LoVo (cell line): ENCODE data around the gene ASB18.

Experiments
- DNase-seq: peaks from one replicate; pipeline ENCODE4 v3.0.0-alpha.2; 2016; ENCODE audit warnings: low spot score

ASB18 gene

DNA sequence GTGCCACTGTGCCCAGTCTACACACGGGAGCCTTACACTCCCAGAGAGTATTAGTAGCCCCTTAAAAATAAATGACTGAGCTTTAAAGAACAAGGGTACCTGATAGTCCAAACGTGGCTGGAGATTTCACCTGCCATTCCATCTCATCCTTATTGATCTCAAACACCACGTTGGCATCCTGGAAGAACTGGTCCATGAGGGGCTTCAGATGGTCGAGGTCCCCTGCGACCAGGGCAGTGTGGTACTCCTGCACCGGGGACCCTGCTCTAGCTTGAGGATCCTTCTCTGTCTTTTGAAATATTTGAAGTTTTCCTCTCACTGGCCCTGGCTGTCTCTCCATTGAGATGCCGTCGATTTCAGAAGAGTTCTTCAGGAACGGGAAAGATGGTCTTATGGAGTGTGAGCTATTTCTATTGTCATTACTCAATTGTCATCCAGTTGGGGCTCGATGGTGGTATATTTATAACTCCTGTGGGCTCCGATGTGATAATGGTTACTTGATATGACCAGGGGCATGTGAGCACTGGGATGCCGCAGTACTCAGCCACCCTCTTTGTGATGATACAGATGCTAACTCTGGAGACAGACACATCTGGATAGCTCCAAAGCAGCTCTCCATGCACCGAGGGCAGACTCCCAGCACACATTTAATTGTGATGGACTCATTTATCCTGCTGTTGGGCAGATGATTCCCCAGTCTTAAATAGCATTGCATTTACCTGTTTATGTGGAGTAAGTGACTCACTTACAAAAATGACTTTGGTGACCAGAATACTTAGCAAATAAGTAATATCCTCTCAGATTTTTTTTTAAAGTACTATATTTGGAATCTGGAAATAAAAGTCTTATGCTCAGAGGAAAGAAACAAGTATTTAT lies 22.8 kb downstream of the ASB18 start:
- DNase-seq: no peak

DNA sequence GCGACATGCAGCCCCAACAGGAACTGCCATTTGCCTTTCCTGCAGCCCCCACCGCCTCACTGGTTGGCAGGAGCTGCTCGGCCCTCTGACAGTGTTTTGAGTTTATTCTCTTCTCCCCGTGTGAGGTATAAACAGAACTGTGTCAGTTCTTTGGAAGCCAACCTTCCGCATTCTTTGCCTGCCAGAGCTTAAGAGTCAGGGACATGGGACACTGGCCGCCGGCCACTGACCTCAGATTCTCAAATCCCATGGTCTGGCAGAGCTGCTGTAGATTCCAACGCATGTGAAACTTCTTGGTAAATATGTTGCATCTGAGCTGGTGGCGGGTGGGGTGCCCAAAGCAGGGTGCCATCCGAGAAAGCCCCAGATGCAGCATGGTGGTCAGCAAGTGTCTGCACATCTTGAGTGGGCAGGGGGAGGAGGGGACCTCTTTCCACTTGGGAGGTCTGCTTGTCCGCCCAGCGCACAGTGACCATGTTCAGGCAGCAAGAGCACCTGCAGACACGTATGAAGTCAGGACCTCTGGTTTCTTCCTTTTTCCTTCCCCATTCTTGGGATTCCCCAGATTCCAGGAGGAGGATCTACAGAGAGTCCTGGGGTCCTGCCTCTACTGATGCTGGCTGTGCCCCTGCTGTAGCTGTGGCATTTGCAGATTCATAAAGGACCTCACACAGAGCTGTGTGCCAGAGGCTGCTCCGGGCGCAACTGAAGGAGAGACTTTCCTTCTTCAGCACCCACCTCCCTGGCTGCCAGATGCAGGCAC lies 23.8 kb downstream of the ASB18 start:
- DNase-seq: peak; percentile 27

DNA sequence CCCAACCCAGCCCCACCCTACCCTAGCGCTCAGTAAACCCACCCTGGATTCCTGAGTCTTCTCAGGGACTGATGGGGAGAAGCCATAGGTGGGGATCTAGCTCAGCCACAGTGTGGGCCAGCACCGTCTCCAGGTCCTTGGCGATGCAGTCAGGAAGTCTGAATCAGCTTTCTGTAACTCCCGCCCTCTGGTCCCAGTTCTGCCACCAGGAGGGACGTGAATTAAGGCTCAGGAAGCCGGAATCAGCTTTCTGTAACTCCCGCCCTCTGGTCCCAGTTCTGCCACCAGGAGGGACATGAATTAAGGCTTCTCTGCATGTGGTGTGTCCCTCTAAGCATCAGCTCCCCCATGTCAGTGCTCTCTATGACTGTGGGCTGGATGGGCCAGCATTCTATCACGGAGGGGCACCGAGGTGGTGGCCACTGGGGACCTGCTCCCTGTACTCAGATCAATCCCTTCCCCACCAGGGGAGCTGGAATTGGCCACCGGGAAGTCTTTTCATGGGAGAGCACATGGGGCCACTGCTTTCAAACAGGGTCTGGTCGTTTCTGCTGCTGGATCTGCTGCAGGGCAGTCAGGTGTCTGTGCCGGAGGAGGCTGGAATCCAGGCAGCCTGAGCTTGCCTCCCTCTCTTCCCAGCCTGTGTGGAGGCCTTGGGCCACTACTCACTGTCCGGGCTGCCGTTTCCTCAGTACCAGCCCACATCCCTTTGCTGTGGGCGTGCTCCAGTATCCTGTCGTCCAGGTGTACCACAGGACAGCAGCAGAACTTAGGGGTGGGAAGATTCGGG lies 24.7 kb downstream of the ASB18 start:
- no peak for DNase-seq

DNA sequence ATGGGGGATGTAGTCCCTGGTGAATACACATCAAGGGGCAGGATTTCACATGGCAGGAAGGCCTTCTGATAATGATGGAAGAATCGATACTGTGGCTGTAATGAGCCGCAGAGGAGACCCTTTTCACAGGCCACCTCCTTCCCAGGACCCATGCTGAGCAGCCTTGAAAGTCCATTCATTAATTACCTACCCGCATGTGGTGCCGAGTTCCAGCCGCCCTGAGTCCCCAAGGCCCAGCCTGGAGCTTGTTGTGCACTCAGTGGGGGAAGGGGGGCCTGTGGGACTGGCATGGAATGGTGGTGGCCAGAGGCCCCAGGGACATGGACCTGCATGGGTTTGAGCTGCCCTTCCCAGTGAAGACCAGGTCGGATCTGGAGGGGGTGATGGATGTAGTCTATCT lies 25.5 kb downstream of the ASB18 start:
- no peak for DNase-seq

DNA sequence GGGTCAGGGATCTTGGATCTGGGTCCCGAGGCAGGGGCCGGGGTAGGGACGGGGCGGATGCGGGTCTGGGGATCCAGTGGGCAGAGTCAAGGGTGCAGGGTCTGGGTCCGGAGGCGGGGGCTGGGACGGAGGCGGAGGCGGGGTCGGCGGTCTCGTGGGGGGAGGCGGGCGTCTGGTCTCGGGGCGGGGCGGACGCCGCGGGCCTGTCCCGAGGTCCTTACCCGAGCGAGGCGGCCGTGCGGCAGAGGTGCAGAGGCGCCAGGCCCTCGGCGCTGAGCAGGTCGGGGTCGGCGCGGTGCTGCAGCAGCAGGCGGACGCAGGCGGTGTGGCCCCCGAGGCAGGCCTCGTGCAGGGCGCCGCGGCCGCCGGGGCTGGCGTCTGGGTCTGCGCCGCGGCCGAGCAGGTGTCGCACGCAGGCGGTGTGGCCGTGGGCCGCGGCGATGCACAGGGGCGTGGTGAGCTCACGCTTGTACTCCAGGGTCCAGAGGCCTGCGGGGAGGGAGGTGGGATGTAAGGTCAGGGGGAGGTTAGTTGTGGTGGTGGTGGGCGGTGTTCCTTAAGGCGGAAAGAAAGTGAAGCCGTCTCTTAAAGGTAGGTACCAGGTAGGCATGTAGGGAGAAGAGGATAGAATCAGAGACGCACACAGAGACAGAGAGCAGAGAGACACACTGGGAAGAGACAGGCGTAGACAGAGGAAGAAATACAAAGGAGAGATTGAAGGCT lies 26.6 kb downstream of the ASB18 start:
- DNase-seq: no peak

DNA sequence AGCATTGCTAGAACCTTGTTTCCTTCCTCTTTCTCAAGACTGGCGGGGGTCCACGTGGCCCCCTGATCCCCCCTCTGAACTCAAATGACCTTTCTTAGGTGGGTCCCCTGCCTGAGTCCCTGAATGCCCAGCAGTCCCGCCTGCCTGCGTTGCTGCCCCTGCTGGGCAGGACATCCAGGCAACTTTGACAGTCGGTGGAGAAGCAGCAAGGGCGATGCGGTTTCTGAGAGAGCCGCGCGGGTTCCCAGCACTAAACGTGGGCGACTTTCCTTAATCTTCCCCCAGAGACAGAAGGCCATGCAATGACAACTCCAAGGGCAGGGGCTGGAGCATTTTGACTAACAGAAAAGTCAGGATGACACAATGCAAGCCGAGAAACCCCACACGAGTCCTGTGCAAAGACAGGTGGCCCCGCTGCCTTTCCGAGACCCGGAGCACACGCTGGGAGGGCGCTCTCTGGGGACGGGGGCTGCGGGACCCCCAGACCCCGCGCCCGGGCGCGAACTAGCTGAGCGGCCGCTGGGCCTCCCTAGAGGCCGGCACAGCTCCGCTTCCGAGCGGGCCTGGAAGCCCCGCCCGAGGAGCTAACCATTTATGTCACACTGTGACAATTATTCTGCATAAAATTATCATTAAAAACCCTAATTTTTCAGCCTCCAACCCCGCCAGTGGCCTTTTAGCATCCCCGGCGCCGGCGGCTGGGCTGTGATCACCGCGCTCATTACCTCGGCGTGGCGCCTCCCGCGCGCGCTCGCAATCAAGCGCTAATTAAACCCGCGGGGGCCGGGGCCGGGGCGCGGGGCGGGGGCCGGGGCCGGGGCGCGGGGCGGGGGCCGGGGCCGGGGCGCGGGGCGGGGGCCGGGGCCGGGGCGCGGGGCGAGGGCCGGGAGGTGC lies 27.4 kb downstream of the ASB18 start:
- DNase-seq: no peak

DNA sequence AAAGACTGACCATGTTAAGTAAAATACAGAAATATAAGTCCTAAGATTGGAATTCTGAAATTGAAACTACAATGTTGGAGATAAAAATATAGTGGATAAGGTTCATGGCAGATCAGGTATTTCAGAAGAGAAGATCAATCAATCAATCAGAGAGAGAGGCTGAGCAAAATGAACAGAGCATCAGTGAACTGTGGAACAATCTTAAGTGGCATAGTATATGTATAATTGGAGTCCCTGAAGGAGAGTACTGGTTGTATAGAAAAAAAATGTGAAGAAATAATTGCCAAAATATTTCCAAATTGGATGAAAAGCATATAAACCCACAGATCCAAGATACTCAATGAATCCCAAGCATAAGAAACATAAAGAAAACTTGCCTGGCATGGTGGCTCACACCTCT lies 35.0 kb downstream of the ASB18 start:
- no peak for DNase-seq

DNA sequence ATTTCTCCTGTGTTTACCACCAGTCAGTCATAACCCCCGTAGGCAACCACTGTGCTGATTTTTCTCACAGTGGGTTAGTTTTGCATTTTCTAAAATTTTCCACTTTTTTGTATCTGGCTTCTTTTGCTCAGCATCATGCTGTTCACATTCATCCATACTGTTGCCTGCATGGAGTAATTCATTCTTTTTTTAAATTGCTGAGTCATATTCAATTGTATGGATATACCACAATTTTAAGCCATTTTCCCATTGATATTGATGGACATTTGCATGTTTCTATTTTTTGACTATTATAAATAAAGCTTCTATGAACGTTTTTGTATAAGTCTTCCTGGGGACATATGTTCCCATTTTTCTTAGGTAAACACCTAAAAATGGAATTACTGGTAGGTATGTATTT lies 40.5 kb downstream of the ASB18 start:
- no peak for DNase-seq

DNA sequence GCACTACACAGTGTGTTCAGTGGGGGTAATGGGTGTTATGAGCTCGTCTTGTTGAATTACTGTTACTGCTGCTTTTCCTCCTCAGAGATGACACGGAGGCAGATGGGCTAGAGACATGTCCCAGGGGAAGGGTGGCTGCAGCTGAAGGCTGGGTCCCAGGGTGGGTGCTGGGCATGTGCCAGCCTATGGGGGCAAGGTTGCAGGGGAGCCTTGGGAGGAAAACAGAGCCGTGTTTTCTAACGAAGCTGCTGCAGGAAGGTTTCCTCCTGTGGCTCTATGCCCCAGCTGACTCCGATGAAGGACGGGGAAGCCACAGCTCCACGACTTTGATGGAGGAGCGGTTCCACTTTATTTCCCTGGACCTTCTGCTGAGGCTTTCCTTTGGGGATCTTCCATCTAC lies 42.4 kb downstream of the ASB18 start:
- no peak for DNase-seq

DNA sequence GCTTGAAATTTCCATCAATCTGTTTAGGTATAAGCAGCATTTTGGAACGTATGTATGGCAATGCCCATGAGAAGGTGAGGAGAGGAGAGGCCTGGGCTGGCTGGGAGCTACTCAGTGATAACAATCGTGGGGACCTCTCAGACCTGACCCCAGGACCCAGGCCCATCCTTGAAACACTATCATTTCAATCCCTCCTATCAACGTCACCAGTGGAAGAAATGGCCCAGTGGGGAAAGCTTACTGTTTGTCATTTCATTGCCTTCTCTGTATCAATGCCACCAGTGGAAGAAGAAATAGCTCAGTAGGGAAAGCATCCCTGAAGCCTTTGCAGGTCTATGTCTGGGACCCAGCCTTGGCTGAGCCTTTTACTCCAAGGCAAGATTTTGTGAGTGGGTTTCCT lies 44.8 kb downstream of the ASB18 start:
- no peak for DNase-seq

DNA sequence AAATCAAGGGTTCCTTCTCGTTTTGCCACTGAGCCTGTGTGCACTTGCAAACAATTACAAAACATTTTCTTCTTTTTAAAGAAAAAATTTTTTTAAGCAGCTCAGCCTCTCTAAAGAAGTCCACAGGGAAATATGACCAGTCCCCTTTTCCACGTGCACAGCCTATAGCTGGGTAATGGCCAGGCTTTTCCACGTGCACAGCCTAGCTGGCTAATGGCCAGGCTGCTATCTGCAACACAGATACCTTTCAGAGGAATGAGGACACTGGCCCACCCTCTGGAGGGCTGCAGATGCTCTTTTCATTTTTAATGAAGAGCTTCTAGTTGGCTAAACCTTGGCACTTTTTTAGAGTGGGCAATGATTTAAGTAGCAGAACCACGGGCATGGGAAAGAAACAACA lies 46.3 kb downstream of the ASB18 start:
- DNase-seq: no peak

DNA sequence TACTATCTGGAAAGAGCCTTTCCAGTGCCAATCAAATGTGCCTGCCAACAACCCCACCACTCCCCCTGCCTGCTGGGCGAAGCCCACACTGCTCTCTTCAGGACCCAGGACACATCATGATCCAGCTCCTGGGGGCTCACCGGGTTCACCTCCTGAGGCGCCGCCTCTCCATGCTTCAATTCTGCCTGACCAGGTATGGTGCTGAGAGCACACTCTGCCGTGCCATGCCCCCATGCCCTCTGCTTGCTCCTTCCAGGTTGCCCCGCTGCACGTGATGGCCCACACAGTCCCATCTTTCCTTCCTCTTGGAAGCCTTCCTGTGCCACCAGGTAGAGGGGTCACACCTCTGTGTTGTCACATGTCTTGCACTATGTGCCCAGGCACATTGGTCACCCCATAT lies 47.5 kb downstream of the ASB18 start:
- DNase-seq: no peak

DNA sequence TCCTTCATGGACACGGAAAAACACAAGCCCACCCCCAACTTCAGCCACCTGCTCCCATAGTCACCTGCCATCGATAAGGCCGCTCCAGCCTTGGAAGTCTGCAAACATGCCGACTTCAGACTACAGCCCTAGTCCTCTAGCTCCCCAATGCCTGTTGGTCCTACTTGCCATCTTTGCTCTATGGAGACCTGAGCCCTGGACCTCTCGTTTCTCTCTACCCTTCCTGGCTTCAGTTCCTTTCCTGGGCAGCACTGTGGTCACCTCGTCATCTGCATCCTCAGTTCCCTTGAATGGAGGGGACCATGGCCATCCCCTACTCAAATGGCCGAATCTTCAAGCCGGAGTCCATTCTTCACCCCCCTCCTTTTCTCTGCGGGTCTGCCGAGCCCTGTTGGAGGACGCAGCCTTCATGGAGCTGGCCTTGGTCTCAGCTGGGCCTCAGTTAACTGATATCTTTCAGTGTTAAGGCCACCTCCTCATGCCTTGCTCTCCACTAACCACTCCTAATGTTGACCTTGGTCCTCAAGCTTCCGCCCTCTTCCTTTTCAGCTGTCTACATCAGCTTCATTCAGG lies 48.4 kb downstream of the ASB18 start:
- DNase-seq: no peak

DNA sequence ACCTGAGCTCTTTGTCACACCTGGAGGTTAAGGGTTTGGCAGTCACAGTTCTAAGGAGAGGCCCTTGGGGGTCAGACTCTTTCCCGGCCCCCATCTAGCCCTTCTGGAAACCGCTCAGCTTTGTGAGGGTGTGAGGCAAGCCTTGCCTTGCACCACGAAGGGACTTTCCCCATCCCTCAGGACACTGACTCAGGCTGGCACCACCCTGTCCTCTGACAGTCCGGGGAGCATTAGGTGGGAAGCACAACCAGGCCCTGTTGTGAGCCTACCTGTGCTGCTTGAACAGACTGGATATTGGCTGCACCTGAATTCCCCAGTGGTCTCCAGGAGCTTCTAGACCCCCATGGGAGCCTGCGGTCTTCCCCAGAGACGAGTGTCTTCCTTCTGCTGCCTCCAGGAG lies 49.0 kb downstream of the ASB18 start:
- DNase-seq: no peak

DNA sequence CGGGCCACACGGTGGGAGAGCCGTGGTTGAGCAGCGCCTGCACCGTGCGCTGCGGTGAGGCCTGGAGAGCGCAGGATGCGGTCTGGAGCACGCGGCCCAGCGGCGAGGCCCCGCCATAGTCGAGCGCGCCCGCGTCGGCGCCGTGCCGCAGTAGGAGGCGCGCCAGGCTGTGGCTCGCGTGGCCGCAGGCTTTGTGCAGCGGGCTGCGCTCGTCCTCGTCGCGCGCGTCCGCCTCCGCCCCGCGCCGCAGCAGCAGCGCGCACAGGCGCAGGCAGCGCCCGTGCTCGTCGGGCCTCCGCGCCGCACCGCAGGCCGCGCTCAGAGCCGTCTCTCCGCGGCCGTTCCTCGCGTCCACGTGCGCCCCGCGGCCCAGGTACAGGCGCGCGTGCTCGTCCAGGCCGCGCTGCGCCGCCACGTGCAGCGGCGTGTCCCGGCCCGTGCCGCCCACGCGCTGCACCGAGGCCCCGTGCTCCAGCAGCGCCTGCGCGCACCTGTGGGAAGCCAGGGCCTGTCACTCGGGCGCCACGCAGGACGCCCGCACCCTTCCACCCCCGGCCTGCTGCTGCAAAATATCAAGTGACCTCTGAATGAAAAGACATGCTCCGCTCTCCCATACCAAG lies 49.7 kb downstream of the ASB18 start:
- no peak for DNase-seq

DNA sequence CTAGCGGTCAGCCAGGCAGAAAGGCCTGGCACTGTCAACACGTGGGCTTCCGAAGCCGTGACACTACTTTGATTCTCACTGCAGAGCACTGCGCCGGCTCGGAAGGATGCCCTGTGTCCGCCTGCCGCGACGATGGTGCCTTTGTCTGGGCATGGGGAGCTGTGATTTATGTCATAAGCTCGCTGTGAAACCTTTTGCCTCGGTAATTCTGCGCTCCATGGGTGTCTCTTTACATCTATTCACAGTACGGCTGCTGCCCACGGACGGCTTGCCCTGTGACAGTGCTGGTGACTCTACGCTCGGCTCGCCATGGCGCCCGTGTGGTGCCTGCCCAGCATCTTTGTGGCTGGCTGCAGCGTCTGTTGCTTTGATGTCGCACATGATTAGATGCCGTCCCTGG lies 52.9 kb downstream of the ASB18 start:
- DNase-seq: no peak

DNA sequence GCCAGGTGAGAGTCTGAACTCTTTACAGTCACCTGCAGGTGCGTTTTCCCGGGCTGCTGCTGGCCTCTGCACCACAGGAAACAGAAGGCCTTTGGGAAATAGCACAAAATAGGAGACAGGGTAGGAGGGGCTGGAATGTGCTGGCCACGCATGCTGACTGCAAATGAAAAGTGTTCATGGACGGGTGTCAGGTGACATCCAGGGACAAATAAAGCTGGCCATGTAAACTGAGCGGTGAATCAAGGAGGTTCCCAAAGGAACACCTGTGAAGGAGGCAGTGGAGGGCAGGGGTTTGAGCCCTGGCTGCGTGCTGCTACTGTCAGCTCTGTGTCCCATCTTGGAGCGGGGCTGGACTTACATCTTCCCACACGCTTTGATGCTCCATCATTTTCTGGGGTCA lies 53.7 kb downstream of the ASB18 start:
- no peak for DNase-seq

DNA sequence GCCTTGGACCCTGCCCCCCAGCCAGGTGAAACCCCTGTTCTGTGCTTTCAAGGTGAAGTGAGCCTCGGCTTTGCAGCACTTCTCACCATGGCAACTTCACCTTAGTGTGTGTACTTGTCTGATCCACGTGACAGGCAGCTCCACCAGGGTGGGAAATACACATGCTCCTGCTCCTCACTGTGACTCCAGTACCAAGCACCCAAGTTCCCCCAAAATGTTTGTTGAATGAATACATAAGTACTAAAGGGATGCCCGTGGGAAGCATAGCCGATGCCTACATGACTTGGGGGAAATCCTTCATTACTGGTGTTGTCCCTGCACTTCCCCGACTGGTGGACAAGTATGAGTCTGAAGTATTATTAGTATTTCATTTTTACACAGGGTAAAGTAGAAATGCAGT lies 54.2 kb downstream of the ASB18 start:
- DNase-seq: no peak

DNA sequence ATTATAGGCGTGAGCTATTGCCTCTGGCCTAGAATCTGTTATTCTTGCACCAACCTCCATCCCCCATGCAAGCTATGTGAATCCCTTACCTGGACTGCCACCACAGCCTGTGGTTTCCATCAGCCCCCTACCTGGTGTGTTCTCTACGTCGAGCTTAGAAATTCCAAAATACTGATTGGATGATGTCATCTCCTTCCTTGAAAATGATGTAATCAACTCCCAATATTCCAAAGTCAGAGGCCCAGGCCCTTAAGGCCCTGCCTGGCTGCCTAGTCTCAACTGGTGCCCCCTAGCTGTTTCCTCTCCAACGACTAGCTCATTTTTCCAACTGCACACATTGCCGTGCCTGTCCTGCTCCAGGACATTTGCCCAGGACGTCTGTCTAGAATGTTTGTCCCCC lies 54.7 kb downstream of the ASB18 start:
- DNase-seq: no peak
